Skeletal muscle tissue (tissue), 2 donors: ENCODE results near the gene PTH1R. TPM values are rescaled to one million over a fixed set of nuclear protein-coding genes. Genes with fewer than 3 reads are reported as not detected.

ENCODE experiments used
- small RNA-seq: library from RNA; depleted of rRNA; stranded (forward); fragments of <200 nt; gene quantifications from one replicate; pipeline ENCODE3, GENCODE V24; 2014
- total RNA-seq: library from RNA; depleted of rRNA; stranded (reverse); fragments of >200 nt; gene quantifications from one replicate; pipeline ENCODE4 v1.2.3, GENCODE V29; 2014

The PTH1R gene
- total RNA-seq, 1 donor from 2014 or later, result 9.4 TPM

Small RNA genes within 50 kb of the gene (small RNA-seq; reads per million reads assigned to genes)
- not detected for gene AC109583.2

Other genes with a start within 250 kb of the PTH1R start
- 5.2 TPM for gene ALS2CL, start 184.0 kb upstream of the PTH1R start, total RNA-seq
- gene TMIE, start 176.3 kb upstream of the PTH1R start, total RNA-seq, result 1.0 TPM
- not detected for gene PRSS50, start 159.9 kb upstream of the PTH1R start, total RNA-seq
- 53.2 TPM for gene MYL3, start 14.3 kb upstream of the PTH1R start, total RNA-seq
- gene CCDC12, start 99.0 kb downstream of the PTH1R start, total RNA-seq, result 27.1 TPM
- 5.2 TPM for gene NBEAL2, start 101.9 kb downstream of the PTH1R start, total RNA-seq